HepG2 (cell line): ENCODE measurements around the gene HES7. TPM values are rescaled to one million over a fixed set of nuclear protein-coding genes. Genes with fewer than 3 reads are reported as not detected.
A peak's percentile ranks its signal among the peaks of the same experiment; 100 is the strongest.

Experiments
- AGO1 ChIP-seq: fragments of 200-400 bp; formaldehyde crosslinking; IDR thresholded peaks from 2 replicates; pipeline ENCODE4 v1.6.1; 2017; ENCODE audit warnings: mild to moderate bottlenecking, low read depth, low read length, moderate library complexity; ENCODE audit not compliant: poor library complexity, severe bottlenecking
- AHR ChIP-seq: IDR thresholded peaks from 2 replicates; pipeline ENCODE4 v1.6.1; 2018; ENCODE audit warnings: missing genetic modification reagents, missing compliant biosample characterization
- BCL6 ChIP-seq: IDR thresholded peaks from 2 replicates; pipeline ENCODE4 v1.6.1; 2016; ENCODE audit warnings: missing genetic modification reagents, missing compliant biosample characterization
- FOXK1 ChIP-seq: sonication (generic); formaldehyde crosslinking; IDR thresholded peaks from 2 replicates; pipeline ENCODE4 v1.4.0; 2020; ENCODE audit warnings: low read depth, missing genetic modification reagents, borderline replicate concordance
- MTF2 ChIP-seq: sonication (generic); formaldehyde crosslinking; IDR thresholded peaks from 2 replicates; pipeline ENCODE4 v1.5.0; 2020; ENCODE audit warnings: missing genetic modification reagents, borderline replicate concordance
- NR2F2 ChIP-seq: IDR thresholded peaks from 2 replicates; pipeline ENCODE4 v1.6.1; 2012; ENCODE audit warnings: low read depth, inconsistent platforms, borderline replicate concordance
- NRL ChIP-seq: sonication (generic); formaldehyde crosslinking; IDR thresholded peaks from 2 replicates; pipeline ENCODE4 v1.5.0; 2020; ENCODE audit warnings: missing genetic modification reagents, mild to moderate bottlenecking, moderate library complexity, borderline replicate concordance
- PHF21A ChIP-seq: sonication (generic); formaldehyde crosslinking; IDR thresholded peaks from 2 replicates; pipeline ENCODE4 v1.5.0; 2020; ENCODE audit warnings: mild to moderate bottlenecking, missing genetic modification reagents
- RARA ChIP-seq: IDR thresholded peaks from 2 replicates; pipeline ENCODE4 v1.6.1; 2016; ENCODE audit warnings: missing genetic modification reagents, missing compliant biosample characterization
- TBX2 ChIP-seq: sonication (generic); formaldehyde crosslinking; IDR thresholded peaks from 2 replicates; pipeline ENCODE4 v1.5.0; 2020; ENCODE audit warnings: missing genetic modification reagents, mild to moderate bottlenecking, borderline replicate concordance
- ZNF20 ChIP-seq: sonication (generic); formaldehyde crosslinking; IDR thresholded peaks from 2 replicates; pipeline ENCODE4 v1.4.0; 2020; ENCODE audit warnings: mild to moderate bottlenecking, moderate library complexity, missing genetic modification reagents
- ZNF263 ChIP-seq: sonication (generic); formaldehyde crosslinking; IDR thresholded peaks from 2 replicates; pipeline ENCODE4 v1.4.0; 2020; ENCODE audit warnings: missing genetic modification reagents
- ZNF30 ChIP-seq: sonication (generic); formaldehyde crosslinking; IDR thresholded peaks from 2 replicates; pipeline ENCODE4 v1.5.0; 2020; ENCODE audit warnings: mild to moderate bottlenecking, missing genetic modification reagents
- ZNF350 ChIP-seq: sonication (generic); formaldehyde crosslinking; IDR thresholded peaks from 2 replicates; pipeline ENCODE4 v1.4.0; 2020; ENCODE audit warnings: mild to moderate bottlenecking, low read depth, missing genetic modification reagents, borderline replicate concordance
- ZNF570 ChIP-seq: sonication (generic); formaldehyde crosslinking; IDR thresholded peaks from 2 replicates; pipeline ENCODE4 v1.4.0; 2020; ENCODE audit warnings: mild to moderate bottlenecking, missing genetic modification reagents, borderline replicate concordance
- ZSCAN21 ChIP-seq: sonication (generic); formaldehyde crosslinking; IDR thresholded peaks from 2 replicates; pipeline ENCODE4 v1.8.0; 2022; ENCODE audit warnings: mild to moderate bottlenecking, missing genetic modification reagents, moderate library complexity, borderline replicate concordance
- ZSCAN22 ChIP-seq: sonication (generic); formaldehyde crosslinking; IDR thresholded peaks from 2 replicates; pipeline ENCODE4 v1.4.0; 2020; ENCODE audit warnings: mild to moderate bottlenecking, missing genetic modification reagents
- polyA plus RNA-seq, 8 experiments: library from polyadenylated mRNA; depleted of rRNA in 3 of 8; stranded (reverse) in 7 of 8; unstranded in 1 of 8; fragments of >200 nt; fragmentation: Illumina TruSeq in 4 of 8; extraction: Trizol in 4 of 8; gene quantifications; 2 replicates each; pipeline versions ENCODE4 v1.2.1 to v1.2.3, GENCODE V29; 2011 to 2016; ENCODE audit warnings: low read depth in 4 of 8, missing spikeins in 1 of 8, mixed read lengths in 1 of 8; ENCODE audit not compliant: insufficient read depth in 1 of 8
- total RNA-seq, 5 experiments: library from RNA; depleted of rRNA; stranded (reverse); fragments of >200 nt; fragmentation: Illumina TruSeq; extraction: Trizol; gene quantifications; 2 replicates each; pipeline ENCODE4 v1.2.3, GENCODE V29; 2016; ENCODE audit warnings: low read depth in 1 of 5
- TF ChIP-seq, protein P1 (sequence below): sonication (generic); formaldehyde crosslinking; IDR thresholded peaks from 2 replicates; pipeline ENCODE4 v1.4.0; 2020; ENCODE audit warnings: low read depth, missing genetic modification reagents
- TF ChIP-seq, protein P2 (sequence below): IDR thresholded peaks from 2 replicates; pipeline ENCODE4 v1.6.1; 2016
- TF ChIP-seq, protein P3 (sequence below): sonication (generic); formaldehyde crosslinking; conservative IDR thresholded peaks from 2 replicates; pipeline ENCODE4 v1.8.0; 2022; ENCODE audit warnings: low read depth, missing genetic modification reagents

The HES7 gene
- total and polyA plus RNA-seq, 2 of the 13 experiments (the other 11 are each of a cell fraction or from before 2014, with no cell fraction given) = not detected

DNA sequence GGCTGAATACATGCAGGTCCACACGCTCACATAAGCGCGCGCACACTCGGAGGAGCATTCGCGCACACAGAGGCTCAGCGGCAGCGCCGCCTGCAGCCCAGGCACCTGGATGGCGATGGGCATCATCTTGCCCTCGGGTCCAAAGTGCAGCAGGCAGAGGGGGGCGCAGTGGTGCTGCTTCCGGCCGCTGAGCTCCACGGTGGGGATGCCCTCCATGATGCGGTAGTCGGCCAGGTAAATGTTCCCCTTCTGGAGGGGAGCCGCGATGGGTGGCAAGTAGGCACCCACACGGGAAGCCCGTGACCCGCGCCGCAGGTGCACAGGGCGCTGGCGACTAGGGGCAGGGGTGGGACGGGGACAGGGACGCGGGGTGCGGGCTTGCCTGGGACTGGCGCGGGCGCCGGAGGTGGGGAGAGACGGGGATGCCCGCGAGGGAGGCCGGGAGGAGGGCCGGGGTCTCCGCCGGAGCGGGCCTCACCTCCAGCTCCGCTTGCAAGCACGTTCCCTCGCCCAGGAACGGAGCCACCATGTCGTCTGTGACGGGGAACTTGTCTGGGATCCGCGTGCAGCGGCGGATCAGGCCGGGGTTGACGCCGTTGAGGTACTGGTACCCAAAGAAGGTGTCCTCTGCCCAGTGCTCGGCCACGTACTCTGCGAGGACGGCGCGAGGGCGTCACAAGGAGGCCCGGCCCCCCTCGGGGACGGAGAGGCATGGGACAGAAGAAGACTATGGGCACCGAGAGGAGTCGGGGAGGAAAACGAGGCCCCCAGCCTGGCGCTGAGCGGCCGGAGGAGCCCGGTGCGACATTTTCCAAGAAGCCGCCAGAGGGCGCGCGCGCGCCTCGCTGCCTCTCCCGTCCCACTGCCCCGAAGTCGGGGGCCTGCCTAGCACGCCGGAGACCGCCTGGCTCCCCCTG is 44.4 kb downstream of the HES7 start (continued):
- TF ChIP-seq, protein P1, sequence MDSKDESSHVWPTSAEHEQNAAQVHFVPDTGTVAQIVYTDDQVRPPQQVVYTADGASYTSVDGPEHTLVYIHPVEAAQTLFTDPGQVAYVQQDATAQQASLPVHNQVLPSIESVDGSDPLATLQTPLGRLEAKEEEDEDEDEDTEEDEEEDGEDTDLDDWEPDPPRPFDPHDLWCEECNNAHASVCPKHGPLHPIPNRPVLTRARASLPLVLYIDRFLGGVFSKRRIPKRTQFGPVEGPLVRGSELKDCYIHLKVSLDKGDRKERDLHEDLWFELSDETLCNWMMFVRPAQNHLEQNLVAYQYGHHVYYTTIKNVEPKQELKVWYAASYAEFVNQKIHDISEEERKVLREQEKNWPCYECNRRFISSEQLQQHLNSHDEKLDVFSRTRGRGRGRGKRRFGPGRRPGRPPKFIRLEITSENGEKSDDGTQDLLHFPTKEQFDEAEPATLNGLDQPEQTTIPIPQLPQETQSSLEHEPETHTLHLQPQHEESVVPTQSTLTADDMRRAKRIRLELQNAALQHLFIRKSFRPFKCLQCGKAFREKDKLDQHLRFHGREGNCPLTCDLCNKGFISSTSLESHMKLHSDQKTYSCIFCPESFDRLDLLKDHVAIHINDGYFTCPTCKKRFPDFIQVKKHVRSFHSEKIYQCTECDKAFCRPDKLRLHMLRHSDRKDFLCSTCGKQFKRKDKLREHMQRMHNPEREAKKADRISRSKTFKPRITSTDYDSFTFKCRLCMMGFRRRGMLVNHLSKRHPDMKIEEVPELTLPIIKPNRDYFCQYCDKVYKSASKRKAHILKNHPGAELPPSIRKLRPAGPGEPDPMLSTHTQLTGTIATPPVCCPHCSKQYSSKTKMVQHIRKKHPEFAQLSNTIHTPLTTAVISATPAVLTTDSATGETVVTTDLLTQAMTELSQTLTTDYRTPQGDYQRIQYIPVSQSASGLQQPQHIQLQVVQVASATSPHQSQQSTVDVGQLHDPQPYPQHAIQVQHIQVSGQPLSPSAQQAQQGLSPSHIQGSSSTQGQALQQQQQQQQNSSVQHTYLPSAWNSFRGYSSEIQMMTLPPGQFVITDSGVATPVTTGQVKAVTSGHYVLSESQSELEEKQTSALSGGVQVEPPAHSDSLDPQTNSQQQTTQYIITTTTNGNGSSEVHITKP (CRISPR knock-in tag) = no peak
- TF ChIP-seq AHR (CRISPR knock-in tag) (0 out of 2 replicates have a peak, but pooled peaks have one; percentile 23), TBX2 (CRISPR knock-in tag) (peak; percentile 14; the same call in 1 of the 2 replicates), PHF21A (CRISPR knock-in tag) (0 out of 2 replicates have a peak, but pooled peaks have one; percentile 13), NR2F2 (no peak), ZNF350 (CRISPR knock-in tag) (0 out of 2 replicates have a peak, but pooled peaks have one; percentile 15), ZNF570 (CRISPR knock-in tag) (no peak), AGO1 (no peak), FOXK1 (CRISPR knock-in tag) (no peak), ZNF20 (CRISPR knock-in tag) (peak; percentile 91; the same call in 1 of the 2 replicates), RARA (no peak), ZNF30 (CRISPR knock-in tag) (0 out of 2 replicates have a peak, but pooled peaks have one; percentile 45), ZSCAN22 (no peak), NRL (CRISPR knock-in tag) (peak; percentile 79; the same call in 1 of the 2 replicates), ZNF263 (CRISPR knock-in tag) (peak; percentile 43), MTF2 (CRISPR knock-in tag) (no peak), BCL6 (CRISPR knock-in tag) (0 out of 2 replicates have a peak, but pooled peaks have one; percentile 14), ZSCAN21 (no peak; the same call in 1 of the 2 replicates)
- TF ChIP-seq, protein P2, sequence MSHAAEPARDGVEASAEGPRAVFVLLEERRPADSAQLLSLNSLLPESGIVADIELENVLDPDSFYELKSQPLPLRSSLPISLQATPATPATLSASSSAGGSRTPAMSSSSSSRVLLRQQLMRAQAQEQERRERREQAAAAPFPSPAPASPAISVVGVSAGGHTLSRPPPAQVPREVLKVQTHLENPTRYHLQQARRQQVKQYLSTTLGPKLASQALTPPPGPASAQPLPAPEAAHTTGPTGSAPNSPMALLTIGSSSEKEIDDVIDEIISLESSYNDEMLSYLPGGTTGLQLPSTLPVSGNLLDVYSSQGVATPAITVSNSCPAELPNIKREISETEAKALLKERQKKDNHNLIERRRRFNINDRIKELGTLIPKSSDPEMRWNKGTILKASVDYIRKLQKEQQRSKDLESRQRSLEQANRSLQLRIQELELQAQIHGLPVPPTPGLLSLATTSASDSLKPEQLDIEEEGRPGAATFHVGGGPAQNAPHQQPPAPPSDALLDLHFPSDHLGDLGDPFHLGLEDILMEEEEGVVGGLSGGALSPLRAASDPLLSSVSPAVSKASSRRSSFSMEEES (CRISPR knock-in tag) = no peak
- TF ChIP-seq, protein P3, sequence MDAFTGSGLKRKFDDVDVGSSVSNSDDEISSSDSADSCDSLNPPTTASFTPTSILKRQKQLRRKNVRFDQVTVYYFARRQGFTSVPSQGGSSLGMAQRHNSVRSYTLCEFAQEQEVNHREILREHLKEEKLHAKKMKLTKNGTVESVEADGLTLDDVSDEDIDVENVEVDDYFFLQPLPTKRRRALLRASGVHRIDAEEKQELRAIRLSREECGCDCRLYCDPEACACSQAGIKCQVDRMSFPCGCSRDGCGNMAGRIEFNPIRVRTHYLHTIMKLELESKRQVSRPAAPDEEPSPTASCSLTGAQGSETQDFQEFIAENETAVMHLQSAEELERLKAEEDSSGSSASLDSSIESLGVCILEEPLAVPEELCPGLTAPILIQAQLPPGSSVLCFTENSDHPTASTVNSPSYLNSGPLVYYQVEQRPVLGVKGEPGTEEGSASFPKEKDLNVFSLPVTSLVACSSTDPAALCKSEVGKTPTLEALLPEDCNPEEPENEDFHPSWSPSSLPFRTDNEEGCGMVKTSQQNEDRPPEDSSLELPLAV = no peak
